Stimulated activated CD4-positive, alpha-beta T cell treated with anti-CD3 and anti-CD28 coated beads, Interleukin-4, amount 100 ng/mL, for 4 hours (primary cell): ENCODE measurements around the gene UXS1.

Experiments
- DNase-seq, 2 experiments: peaks; one replicate each; pipeline ENCODE4 v3.0.0-alpha.2; 2020

UXS1 gene

DNA sequence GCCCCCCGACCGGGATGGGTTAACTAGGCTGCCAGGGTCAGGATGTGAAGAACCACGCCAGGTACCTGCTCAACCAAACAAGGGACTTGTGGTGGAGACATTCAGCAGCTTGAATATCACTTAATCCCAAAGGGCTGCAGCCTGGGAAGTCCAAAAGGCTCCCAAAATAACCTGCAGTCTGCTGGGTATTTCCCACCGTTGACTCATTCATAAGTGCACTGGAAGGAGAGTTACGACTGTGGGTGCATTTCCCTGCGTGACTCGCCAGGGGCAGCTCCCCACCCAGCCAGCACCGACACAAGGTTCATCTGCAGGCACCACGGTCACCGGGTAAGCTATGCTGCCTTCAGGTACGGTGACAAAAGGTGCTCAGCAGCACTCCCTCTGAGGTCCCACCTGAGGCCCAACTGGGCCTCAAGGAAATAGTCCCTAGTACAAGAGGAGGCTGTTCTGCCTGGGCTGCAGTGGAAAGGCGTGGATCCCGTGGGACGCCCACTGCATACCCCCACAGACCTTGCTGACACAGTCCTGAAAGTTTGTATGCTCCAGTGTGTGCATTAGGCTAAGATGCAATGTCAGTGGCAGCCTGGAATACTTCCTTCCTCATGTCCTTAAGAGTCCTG is 86.5 kb downstream of the UXS1 start:
- peak; percentile 45 to 58 for DNase-seq

DNA sequence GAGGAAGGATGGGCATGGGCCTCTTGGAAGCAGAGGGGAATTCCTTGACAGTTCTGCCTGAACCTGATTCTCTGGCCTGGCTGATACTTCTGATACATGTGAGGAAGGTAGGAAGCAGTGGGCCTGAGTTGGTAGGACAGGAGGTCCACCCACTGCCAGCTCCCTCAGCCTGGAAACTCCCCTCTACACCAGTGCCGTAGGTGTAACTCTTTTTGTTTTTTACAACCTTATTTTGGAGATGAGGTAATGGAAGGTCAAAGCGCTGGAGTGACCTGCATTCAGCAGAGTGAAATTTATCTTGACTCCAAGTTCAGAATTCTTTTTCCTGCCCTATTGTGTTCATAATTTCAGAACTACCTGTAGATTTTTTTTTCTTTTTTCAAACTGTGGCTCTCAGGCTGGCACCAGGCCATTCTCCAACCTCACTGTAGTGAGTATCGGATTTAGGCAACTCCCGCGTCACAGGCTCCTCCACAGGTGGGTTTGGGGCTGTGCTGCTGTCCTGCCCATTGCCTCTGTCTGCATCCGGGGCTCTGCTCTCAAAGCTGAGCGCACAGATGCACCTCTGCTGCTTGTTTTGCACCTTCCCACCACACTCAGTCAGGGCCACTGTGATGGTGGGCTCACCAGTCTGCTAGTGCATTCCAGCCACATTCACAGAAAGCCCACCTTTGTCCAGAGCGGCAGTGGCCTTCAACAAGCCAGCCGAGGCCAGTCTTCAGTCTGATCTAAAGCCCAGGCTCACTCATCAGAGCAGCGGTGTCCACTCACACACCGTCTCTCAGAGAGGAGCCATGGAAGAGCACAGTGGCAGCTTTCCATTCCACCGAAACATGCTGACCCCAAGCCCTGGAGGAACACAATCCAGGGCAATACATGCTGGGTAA is 87.2 kb downstream of the UXS1 start:
- no peak for DNase-seq

DNA sequence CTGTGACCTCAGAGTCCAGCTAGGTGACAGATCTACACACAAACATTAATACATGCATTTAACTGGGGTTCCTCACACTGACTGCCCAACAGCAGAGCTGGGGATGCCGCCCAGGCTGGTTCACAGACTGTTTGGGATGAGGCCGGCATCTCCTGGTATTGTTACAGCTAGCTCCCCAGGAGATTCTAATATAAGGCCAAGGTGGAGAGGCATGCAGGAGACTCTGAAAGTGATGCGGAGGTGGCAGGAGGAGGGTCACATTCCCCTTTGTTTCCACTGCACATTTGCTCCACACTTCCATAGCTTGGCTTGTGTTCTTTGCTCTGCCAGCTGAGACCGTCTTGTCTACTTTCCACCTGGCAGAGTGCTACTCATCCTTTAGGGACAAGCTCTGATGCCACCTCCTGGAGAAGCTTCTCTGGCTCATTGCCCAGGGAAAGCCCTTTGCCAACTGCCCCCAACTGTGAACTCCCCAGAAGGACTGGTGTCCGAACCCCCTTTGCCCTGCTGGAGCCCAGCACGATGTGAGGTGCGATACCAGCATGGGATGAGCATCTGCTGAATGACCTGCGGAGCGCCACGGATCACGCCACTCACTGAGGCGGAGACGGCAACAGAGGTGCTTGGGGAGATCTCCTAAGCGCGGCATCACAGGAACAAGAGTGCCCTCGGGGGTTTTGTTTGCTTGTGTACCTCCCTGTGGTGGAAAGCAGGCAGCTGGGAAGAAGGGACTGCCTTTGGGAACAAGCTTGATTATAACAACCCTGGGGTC is 88.8 kb downstream of the UXS1 start:
- DNase-seq = no peak

DNA sequence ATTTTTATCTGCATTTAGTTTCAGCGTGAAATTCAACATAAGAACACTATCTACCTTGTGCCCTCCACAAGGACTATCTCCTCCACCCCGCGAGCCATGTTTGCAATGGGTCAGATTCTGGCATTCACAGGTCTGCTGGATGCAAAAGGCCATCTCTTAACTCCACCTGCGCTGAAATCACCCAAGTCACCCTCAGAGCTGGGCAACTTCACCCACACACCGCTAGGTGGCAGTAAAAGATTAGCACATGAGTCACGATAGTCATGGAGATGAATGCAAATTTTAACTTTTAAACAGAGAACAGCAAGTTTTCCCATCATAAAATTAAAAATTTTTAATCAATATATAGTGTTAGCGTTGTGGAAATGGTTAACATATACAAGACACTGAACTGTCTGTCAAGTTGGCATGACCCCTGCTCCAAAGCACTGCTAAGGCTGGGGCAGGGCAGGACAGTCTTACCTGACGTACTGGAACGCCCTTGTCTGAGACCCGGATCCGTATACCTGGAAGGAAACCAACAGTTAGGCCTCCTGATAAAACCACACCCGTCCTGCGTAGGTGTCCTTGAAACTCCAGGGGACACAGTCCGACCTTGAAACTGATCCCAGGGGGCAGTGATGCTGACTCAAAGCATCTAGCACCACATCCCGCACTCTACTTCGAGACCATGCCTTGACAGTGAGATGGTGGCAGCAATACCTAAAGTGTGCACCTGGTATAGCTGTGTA is 89.6 kb downstream of the UXS1 start:
- peak; percentile 45 to 61 for DNase-seq

DNA sequence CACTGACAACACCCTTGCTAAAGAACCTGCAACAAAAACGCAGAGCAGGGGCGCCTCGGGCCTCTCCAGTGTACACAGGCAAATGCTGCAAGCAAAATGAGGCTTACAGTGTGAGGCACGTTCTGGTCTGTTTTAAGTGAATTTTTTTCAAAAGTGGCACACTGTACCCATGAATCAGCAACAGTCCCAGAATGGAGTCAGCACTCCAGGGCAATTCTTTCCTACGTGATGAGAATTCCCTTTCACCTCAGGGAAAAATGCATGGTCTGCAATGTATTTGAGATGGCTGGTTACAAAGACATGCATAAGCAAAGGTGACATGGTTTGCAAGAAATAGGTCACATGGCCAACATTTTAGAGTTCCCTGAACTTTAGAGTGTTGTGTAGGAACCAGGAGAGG is 94.4 kb downstream of the UXS1 start:
- DNase-seq = no peak

DNA sequence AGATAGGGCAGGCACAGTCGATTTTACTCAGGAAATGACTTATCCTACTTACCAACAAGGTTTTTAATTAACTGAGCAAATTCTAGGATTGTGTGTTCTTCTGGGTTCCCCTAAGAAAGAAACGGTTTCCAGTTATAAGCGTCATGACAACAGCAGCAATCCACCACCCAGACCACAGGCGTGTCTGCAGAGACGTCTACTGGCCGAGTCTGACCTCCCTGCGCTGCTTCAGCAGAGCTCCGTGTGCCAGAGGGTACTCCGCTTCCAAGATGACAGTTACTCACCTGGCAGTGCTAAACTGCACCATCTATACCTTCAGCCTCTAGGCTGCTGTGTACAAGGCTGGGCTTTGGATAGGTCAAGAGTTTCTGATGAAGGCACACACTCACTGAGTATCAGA is 95.4 kb downstream of the UXS1 start:
- no peak for DNase-seq

DNA sequence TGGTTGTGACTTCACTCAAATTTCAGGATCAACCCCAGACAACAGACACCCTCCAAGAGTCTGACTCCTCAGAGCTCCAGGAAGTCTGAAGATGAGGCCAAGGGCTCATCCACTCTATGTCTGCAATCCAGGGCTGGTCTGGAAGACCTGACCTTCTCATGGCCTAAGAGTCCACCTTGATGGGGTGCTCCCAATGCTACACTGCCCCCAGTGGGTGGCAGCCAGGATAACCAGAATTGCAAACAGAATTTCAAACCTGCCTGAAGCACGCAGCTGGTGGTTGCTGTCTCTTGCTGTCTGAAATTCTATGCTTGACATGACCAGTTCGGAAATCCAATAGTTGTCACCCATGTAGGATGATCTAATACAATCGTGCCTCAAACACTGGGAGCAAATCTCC is 96.0 kb downstream of the UXS1 start:
- no peak for DNase-seq

DNA sequence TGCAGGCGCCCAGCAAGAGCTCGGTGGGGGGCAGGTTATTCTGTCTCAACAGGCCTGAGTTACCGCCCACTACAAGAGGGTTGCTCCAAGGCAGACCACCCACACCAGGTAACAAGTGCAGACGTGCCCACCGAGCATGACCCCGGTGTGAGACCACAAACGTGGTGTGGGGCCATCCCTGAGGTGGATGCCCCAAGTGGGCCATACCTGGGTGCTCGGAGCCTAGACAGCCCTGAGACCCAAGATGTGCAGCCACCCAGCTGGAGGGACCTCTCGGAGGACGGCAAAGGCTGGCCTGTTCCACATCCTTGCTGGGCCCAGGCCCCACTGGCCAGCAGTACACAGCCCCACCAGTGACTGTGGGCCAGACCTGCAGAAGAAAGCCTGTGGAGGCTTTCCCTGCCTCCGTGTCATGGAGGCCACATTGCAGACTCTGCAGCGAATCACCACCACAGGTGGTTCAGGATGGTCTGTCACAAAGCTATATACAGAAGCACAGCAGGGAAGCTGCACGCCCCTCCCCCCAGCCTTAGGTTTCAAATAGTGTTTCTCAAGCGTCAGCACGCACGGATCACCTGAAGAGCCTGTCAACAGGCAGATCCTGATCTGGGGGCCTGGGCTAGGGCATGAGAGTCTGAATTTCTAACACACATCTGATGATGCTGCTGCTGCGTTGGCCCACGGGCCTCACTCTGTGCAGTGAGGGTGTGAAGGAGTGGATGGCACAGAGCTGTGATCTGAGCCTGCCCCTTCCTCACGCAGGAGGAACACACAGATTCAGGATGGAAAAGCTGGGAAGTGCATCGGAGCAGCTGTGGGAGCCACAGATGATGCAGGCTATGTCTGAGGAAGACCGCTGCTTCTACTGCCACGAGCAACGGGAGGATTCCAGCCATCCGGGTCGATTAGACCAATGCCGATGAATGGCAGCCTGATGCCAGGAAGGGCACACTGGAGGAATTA is 96.8 kb downstream of the UXS1 start:
- no peak for DNase-seq

DNA sequence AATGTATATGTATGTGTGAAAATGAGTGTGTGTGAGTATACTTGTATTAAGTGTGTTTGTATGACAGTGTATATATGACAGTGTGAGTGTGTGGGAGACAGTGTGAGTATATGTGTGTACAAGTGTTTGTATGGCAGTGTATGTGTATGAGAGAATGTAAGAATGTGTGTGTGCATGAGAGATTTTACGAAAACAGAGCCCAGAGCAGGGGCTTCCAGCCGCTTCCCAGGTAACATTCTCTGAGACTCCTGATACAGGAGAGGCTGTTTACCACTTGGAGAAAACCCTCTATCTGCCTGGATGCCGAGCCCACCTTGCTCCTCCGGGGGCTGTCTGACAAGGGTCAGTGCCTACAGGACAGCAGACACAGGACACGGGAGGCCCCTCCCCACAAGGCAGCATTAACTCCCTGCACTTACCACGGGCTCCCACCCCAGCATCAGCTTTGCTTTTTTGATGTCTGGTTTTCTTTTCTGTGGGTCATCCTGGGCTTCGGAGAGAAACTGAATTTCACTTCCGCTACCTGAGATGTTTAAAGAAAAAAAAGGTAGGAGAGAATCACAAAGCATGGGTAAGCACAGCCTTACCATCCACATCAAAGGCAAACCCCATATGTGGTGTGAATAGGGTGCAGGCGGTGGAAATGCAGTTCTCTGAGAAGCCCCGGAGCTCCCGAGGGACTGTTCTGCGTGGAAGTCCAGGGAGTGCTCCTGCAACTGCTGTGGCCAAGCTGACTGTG is 97.6 kb downstream of the UXS1 start:
- DNase-seq = no peak

DNA sequence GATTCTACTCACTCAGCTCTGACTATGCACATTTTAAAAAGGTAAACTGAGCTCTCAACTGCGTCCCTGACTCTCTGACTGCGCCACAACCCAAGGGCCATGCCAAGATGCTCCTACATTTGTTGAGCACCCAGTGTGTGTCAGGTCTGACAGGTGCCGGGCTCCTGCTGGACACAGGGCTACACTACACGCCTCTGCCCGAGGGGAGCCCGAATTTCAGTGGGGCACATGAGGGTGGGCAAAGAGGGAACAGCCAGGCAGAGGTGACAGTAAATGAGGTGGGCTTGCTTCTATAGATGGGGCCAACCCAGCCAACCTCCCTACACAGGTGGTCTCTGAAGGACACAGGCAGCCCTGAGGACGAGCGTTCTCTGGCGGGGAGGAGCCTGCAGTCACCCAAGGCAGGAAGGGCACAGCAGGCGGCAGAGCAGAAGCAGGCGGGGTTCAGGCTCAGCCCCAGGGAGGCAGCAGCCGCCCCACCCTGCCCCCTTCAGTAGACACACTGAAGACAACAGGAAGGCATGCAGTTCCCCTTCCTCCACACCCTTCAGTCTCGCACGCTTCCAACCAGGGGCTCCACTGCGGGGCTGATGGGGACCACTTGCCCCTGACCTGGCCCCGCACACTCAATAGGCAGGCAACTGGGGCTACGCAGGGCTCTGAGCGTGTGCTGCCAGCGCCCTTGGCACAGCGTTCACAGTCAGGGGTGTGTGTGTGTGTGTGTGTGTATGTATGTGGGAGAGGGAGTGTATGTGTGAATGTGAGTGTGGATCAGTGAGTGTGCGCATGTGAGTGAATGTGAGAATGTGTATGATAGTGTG is 98.4 kb downstream of the UXS1 start:
- peak; percentile 57 to 78 for DNase-seq

DNA sequence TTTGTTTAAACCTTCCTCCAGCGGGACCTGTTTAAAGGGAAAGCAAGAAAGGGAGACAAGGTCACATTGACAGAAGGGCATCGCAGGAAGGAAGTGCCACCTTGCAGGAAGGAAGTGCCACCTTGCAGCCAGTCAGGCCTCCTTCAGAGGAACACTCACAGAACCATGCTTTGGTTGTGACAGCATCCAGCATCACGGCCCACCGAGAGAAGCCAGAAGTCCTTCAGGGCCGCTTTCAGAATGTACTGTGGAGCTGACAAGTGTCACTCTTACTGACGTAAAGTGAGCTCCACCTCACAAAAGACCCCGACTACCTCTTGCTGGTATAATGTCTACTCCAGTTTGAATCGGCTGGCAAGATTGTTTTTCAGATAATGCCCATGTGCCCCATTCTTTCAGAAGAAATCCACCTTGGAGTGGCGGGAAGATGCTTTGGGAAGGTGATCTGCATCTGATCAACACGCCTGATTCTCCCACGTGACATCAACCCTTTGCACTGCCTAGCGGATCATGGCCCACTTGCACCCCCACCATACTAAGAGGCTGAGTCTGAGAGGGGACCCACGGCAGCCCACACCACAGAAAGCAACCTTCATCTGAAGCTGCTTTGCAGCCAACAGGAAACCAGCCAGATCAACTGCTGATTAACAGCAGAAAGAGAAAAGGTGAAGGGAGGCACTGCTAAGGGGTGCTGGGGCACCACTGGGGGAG is 99.8 kb downstream of the UXS1 start:
- DNase-seq = peak; percentile 34 to 51

DNA sequence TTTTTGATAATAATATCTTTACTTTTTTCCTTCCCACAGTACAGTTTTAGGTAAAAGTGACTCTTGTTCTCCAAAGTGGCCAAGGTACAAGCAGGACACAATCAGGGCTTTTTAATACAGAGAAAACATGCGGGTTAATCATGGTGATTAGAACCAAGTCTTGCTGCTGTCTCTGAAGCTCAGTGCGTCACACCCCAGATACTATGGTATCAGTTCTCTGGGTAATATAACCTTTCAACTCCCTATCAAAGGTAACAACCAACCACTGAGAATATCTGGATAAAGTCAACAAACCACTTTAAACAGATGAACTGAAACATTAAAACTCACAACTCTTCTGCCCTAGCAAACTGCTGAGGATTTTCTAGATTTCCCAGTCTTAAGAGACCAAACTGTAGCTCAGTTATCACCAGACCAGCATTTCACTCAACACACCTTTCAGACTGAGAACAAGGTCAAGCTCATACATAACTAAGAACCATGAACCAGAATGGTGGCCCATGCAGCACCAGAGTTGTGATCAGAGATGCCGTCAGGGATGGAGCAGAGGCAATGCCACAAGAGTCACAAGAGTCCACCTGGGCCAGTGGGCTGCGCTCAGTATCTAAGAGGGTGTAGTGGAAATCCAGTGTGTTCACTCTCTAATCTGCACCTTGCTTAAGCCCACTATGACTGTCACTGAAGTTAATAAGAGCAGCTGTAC is 103.0 kb downstream of the UXS1 start:
- DNase-seq = no peak

DNA sequence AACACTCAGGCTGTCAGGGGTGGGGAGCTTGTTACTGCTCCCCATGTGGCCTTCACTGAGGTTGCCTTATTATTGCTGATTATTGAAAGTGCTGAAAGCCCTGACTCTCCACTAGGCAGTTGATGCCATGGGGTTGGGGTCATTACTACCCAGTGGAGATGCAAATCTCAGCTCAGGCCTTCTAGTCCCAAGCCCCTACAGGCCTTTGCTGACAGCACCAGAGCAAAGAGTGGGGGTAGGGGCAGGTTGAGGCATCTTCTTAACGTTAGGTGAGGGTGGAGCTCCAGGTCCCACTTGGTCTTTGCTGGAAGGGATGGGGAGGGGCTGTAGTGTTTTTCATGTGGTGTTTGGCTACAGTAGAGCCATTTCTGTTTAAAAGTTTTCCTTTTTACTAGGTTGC is 104.5 kb downstream of the UXS1 start:
- DNase-seq = no peak

DNA sequence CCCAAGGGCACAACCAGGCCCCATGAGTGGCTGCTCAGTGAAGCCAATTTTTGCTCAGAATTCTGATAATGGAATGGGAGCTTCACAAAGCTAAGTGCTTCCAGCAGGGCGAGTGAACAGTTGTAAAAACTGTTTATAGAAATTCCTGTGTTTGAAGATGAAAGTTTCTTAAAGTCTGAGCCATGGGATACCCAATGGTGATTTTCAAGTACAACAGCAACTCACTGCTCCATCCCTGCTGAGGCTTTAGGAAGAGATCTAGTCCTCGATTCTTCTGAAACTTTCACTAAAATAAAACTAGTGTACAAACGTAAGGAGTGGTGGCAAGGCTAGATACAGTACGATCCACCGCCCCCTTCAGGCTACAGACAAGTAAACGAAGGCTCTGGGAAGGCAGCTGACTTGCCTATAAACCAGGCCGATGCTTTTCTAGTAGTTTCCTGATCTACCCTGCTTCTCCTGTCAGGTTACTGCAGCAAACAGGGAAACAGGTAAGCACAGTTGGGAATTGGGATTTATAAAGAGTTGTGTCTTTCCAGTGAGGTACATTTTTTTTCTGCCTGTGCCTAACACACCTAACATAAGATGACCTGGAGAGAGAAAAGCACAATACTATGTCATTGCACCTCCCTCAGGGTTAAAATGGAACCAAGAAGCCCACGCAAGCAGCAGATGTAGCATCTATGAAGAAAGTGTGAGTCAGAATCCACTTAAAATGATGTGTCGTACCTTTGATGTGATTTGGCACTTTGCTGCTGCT is 108.7 kb downstream of the UXS1 start:
- DNase-seq = peak in 1 of 2 experiments; percentile 68

DNA sequence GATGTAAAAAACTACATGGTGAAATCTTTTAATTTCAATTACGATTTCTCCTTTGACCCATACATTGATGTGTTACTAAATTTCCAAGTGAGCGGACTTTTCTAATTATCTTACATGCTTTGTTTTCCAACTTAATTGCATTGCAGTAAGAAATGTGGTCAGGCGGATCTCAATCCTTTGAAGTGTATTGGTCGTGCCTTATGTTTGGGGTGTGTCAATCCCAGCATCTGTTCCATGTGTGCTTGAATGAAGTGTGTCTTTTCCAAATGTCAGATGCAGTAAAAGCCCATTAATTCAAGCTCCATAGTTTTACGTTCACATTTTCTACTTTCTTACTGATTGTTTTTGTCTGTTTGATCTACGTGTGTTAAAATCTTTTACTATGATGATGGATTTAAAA is 113.1 kb downstream of the UXS1 start:
- no peak for DNase-seq

DNA sequence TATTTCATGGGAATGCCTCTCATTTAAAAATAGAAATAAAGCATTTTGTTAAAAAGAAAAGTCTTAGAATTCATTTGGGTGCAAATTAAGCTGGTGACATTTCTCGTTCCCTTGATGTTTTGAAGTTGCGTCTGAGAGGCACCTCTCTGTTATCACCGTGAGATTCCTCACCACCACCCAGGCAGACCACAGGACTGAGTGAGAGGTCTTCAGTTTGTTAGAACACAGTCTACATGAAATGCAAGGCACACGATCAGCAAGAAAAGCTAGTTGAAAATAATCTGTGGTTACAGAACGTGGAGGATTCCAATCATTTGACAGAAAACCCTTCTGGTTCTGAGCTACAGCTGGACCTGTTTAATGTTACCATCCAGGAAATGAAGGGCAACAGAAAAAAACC is 116.0 kb downstream of the UXS1 start:
- DNase-seq = no peak

DNA sequence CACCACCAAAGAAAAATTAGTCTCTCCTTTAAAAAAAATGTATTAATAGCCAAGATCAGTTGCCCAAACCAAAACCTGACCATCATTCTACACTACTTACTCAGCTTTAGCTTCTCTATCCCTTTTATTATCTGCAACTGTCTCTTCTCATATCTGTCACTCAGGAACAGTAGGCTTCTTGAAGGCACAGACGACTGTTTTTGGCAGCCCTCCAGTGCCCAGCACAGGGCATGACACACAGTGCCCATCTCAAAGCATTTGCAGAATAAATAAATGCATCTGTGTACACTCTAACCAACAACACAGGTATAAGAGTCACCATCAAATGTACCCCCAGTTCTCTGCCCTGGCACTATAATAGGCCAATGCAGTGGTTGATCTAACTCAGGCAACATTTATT is 117.2 kb downstream of the UXS1 start:
- DNase-seq = no peak

DNA sequence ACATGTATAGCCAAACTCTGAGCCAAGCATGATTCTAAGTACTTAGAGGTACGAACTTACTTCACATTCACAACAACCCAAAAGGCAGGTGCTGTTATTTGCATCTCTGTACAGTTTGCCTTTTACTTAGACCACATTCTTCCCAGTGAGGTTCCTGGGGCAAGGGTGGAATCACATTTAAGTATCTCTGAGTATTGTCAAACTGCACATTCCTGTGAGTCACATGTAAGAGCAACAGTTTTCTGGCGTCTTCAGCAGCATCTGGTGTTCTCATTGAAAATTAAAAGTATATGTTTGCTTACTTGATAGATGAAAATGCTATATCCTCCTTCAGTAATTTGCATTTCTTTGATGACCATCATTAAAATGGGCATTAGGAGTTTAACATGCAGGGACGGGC is 119.1 kb downstream of the UXS1 start:
- DNase-seq = no peak
